ENCODE results near the gene RALBP1. TPM values are rescaled to one million over a fixed set of nuclear protein-coding genes. Genes with fewer than 3 reads are reported as not detected.

Gene RALBP1
- total and polyA plus RNA-seq, 9 of the 15 experiments (the other 6 are each of a cell fraction or from before 2014, with no cell fraction given) = 10.9 to 70.0 (median 61.3) TPM

- TF ChIP-seq RREB1 (CRISPR knock-in tag; IDR thresholded peaks at IDR 0.05) (no peak), NELFE (IDR thresholded peaks at IDR 0.05; ENCODE audit: insufficient read depth, insufficient read length) (no peak), HLTF (IDR thresholded peaks at IDR 0.05) (no peak), RBM39 (optimal IDR thresholded peaks at IDR 0.05; ENCODE audit: low read depth, low read length) (no peak), ZKSCAN1 (IDR thresholded peaks at IDR 0.05; ENCODE audit: low read depth, low read length) (no peak), EHMT2 (IDR thresholded peaks at IDR 0.05) (no peak), ZBTB17 (CRISPR knock-in tag; IDR thresholded peaks at IDR 0.05) (no peak), POLR2H (tag; IDR thresholded peaks at IDR 0.05; ENCODE audit: low read depth) (no peak), THRA (IDR thresholded peaks at IDR 0.05) (no peak), RBM15 (IDR thresholded peaks at IDR 0.05; ENCODE audit: insufficient read depth, low read length) (no peak), GMEB1 (CRISPR knock-in tag; IDR thresholded peaks at IDR 0.05) (no peak), BHLHE40 (IDR thresholded peaks at IDR 0.05; ENCODE audit: low read length) (no peak), ZNF12 (CRISPR knock-in tag; IDR thresholded peaks at IDR 0.05) (no peak)
Measured at GRCh38 chr18:9539283-9539682, 64.0 kb downstream of the RALBP1 start (continued).

Measured in K562 (cell line).